GM21723 (cell line): ENCODE measurements around the gene NHERF1.
A peak's percentile ranks its signal among the peaks of the same experiment; 100 is the strongest.

Experiments
- ATAC-seq: cut with Tn5 transposase; IDR thresholded peaks from one replicate; pipeline ENCODE4 v1.9.1; 2021; ENCODE audit warnings: mild to moderate bottlenecking, moderate library complexity; ENCODE audit not compliant: unreplicated experiment

NHERF1 gene

GRCh38 chr17:74748529-74749278, at the start of gene NHERF1:
NHERF1 (plus strand) TSS chr17:74748628; CDS start chr17:74748847, 219 bp downstream.
- ATAC-seq = peak; percentile 89

- ATAC-seq = no peak
Measured at GRCh38 chr17:74699236-74699635, 49.2 kb upstream of the NHERF1 start.

GRCh38 chr17:74702116-74702871, 46.1 kb upstream of the NHERF1 start:
- no peak for ATAC-seq

- ATAC-seq = no peak
Measured at GRCh38 chr17:74703311-74703710, 45.1 kb upstream of the NHERF1 start.

- ATAC-seq = no peak
Measured at GRCh38 chr17:74704544-74704943, 43.9 kb upstream of the NHERF1 start.

GRCh38 chr17:74711058-74711824, 37.2 kb upstream of the NHERF1 start:
- no peak for ATAC-seq

- ATAC-seq = no peak
Measured at GRCh38 chr17:74712301-74712700, 36.1 kb upstream of the NHERF1 start.

GRCh38 chr17:74712756-74713155, 35.7 kb upstream of the NHERF1 start, which contains the start of gene CD300LF:
CD300LF (minus strand) TSS chr17:74712923; CDS start chr17:74712866, 57 bp downstream.
- no peak for ATAC-seq

- no peak for ATAC-seq
Measured at GRCh38 chr17:74713171-74713755, 35.2 kb upstream of the NHERF1 start.

- no peak for ATAC-seq
Measured at GRCh38 chr17:74715144-74715543, 33.3 kb upstream of the NHERF1 start.

GRCh38 chr17:74720506-74720905, 27.9 kb upstream of the NHERF1 start:
- no peak for ATAC-seq

GRCh38 chr17:74722782-74723181, 25.6 kb upstream of the NHERF1 start:
- ATAC-seq = no peak

- ATAC-seq = no peak
Measured at GRCh38 chr17:74723891-74724290, 24.5 kb upstream of the NHERF1 start.

- ATAC-seq = no peak
Measured at GRCh38 chr17:74725111-74725510, 23.3 kb upstream of the NHERF1 start.

- no peak for ATAC-seq
Measured at GRCh38 chr17:74728033-74728701, 20.3 kb upstream of the NHERF1 start.

GRCh38 chr17:74728702-74729075, 19.7 kb upstream of the NHERF1 start:
- ATAC-seq = no peak

- no peak for ATAC-seq
Measured at GRCh38 chr17:74729368-74729767, 19.1 kb upstream of the NHERF1 start.

GRCh38 chr17:74729866-74730265, 18.6 kb upstream of the NHERF1 start:
- no peak for ATAC-seq

GRCh38 chr17:74730491-74731346, 17.7 kb upstream of the NHERF1 start:
- no peak for ATAC-seq

- ATAC-seq = no peak
Measured at GRCh38 chr17:74731347-74731605, 17.2 kb upstream of the NHERF1 start.
